PC-9 (cell line): Measurements from ENCODE around the gene BRSK1. TPM values are rescaled to one million over a fixed set of nuclear protein-coding genes. Genes with fewer than 3 reads are reported as not detected.
A peak's percentile ranks its signal among the peaks of the same experiment; 100 is the strongest.

Experiments used
- BruUV-seq: library from RNA; stranded (reverse); fragments of 400-500 nt; replicated peaks from 2 replicates; lab custom pipeline; 2021; lab: Mats Ljungman, UMichigan
- CTCF ChIA-PET: fragments of 300-600 bp; sonication (Branson Sonifier 250); formaldehyde crosslinking; loops from one replicate; lab custom pipeline; 2022; ENCODE audit warnings: antibody characterized with exemption; lab: Charles Lee
- POLR2A ChIA-PET: fragments of 300-600 bp; sonication (Branson Sonifier 250); formaldehyde crosslinking; loops from one replicate; lab custom pipeline; 2022; ENCODE audit warnings: antibody characterized with exemption; ENCODE audit not compliant: unreplicated experiment; lab: Charles Lee
- DNase-seq, 2 experiments: peaks; one replicate each; pipeline versions ENCODE4 v3.0.0 to v3.0.0-alpha.2; 2015 to 2022; ENCODE audit warnings: mixed read lengths in 1 of 2
- H2AFZ ChIP-seq: fragments of 200-600 bp; sonication (generic); 2 replicates; pipeline ENCODE4 v1.8.1; 2017; ENCODE audit warnings: antibody characterized with exemption
- H3F3A ChIP-seq: fragments of 200-600 bp; sonication (generic); 2 replicates; pipeline ENCODE4 v1.8.1; 2017; ENCODE audit warnings: antibody characterized with exemption, mild to moderate bottlenecking, low read depth; ENCODE audit not compliant: insufficient read depth
- H3K27ac ChIP-seq: fragments of 200-600 bp; sonication (generic); 2 replicates; pipeline ENCODE4 v1.6.1; 2016; ENCODE audit warnings: mixed run types
- H3K27me3 ChIP-seq: fragments of 200-600 bp; sonication (generic); 2 replicates; pipeline ENCODE4 v1.6.1; 2016; ENCODE audit warnings: low read depth, mixed run types; ENCODE audit not compliant: insufficient read depth
- H3K36me3 ChIP-seq: fragments of 200-600 bp; sonication (generic); 2 replicates; pipeline ENCODE4 v1.6.1; 2016; ENCODE audit warnings: low read depth, mixed run types
- H3K4me1 ChIP-seq: fragments of 200-600 bp; sonication (generic); replicated peaks from 2 replicates; pipeline ENCODE4 v1.6.1; 2016; ENCODE audit warnings: mixed run types; ENCODE audit not compliant: insufficient read depth
- H3K4me2 ChIP-seq: fragments of 200-600 bp; sonication (generic); 2 replicates; pipeline ENCODE4 v1.6.1; 2017; ENCODE audit warnings: mixed run types
- H3K4me3 ChIP-seq: fragments of 200-600 bp; sonication (generic); 2 replicates; pipeline ENCODE4 v1.6.1; 2016; ENCODE audit warnings: mixed run types
- H3K79me2 ChIP-seq: fragments of 200-600 bp; sonication (generic); 2 replicates; pipeline ENCODE4 v1.6.1; 2017; ENCODE audit warnings: low read depth, mixed run types
- H3K9me2 ChIP-seq: fragments of 200-600 bp; sonication (generic); 2 replicates; pipeline ENCODE4 v1.8.1; 2017; ENCODE audit warnings: mild to moderate bottlenecking; ENCODE audit not compliant: insufficient read depth
- H3K9me3 ChIP-seq: fragments of 200-600 bp; sonication (generic); 2 replicates; pipeline ENCODE4 v1.8.1; 2016; ENCODE audit warnings: low read depth; ENCODE audit not compliant: insufficient read depth
- H4K20me1 ChIP-seq: fragments of 200-600 bp; sonication (generic); 2 replicates; pipeline ENCODE4 v1.8.1; 2017; ENCODE audit not compliant: insufficient read depth
- EZH2 ChIP-seq: fragments of 200-600 bp; sonication (generic); IDR thresholded peaks from 2 replicates; pipeline ENCODE4 v1.8.0; 2017; ENCODE audit warnings: antibody characterized with exemption, low read depth
- intact Hi-C: fragments of 100-400 bp; cut with micrococcal nuclease; formaldehyde crosslinking; loops from one replicate; pipeline ENCODE4 v1.10.0; 2022; ENCODE audit not compliant: unreplicated experiment
- total RNA-seq: library from RNA; stranded (reverse); gene quantifications from 2 replicates; pipeline ENCODE4 v1.2.3, GENCODE V29; 2021
- TF ChIP-seq, protein P1 (sequence below): fragments of 200-600 bp; sonication (generic); conservative IDR thresholded peaks from 2 replicates; pipeline ENCODE4 v1.6.1; 2017; ENCODE audit warnings: mixed run types, antibody characterized with exemption, mild to moderate bottlenecking, moderate library complexity

Gene BRSK1
- total RNA-seq, 1 experiment from 2014 or later, result 6.5 TPM

DNA sequence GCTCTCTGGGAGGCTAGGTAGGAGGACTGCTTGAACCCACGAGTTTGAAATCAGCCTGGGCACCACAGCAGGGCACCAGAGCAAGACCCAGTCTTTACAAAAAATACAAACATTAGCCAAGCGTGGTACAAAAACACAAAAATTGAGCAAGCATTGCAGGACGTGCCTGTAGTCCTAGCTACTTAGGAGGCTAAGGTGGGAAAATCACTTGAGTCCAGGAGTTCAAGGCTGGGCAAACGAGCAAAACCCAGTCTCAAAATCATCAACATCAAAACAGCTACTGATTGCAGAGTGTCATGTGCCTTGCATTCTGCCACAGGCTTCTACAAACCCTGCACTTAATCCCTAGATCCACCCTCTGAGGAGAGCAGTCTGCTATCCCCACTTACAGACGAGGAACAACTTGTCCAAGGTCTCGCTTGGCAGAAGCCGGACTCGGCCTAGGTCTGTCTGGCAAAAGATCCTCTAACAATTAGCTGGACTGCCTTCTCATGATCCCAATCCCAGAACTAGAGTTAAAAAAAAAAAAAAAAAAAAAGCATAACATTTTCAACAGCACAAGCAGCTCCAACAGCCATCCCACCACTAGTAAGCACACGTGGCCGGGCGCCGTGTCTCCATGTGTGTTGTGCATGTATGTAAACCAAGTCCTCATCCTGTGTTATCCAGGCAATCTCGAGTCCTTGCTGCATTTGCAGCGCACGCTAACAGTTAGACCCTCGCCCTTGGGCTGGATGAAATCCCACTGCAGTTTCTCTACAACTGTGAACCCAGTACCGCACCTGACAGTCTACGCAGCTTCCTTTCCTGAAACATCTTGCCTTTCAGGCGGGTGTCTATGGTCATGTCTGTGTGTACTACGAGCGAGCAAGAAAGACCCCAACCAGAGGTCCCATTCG, 27.0 kb upstream of the BRSK1 start:
- no peak overlapping the region for H2AFZ ChIP-seq
- peaks cover 44% of the 10 kb centered on the region for H3F3A ChIP-seq
- no peaks in the 10 kb centered on the region for H3K9me2 ChIP-seq
- peaks cover 68% of the 10 kb centered on the region for H3K79me2 ChIP-seq
- no peaks in the 10 kb centered on the region for H3K36me3 ChIP-seq
- CTCF ChIA-PET, result interaction anchor here (0.6 kb wide), 1 partner anchor 350 kb away, joined by 9 read pairs; no protein-coding TSS in a partner anchor
- no peaks in the 10 kb centered on the region for H3K9me3 ChIP-seq
- peak overlapping the region; percentile 35; the same call in 1 of the 2 replicates for H3K27ac ChIP-seq
- H4K20me1 ChIP-seq, result peaks cover 61% of the 10 kb centered on the region
- intact Hi-C loops, result no loop called here
- H3K4me1 ChIP-seq, result peaks cover 50% of the 10 kb centered on the region
- H3K27me3 ChIP-seq, result no peaks in the 10 kb centered on the region
- DNase-seq, result no peak
- peak overlapping the region; percentile 77 for H3K4me3 ChIP-seq
- TF ChIP-seq, protein P1, sequence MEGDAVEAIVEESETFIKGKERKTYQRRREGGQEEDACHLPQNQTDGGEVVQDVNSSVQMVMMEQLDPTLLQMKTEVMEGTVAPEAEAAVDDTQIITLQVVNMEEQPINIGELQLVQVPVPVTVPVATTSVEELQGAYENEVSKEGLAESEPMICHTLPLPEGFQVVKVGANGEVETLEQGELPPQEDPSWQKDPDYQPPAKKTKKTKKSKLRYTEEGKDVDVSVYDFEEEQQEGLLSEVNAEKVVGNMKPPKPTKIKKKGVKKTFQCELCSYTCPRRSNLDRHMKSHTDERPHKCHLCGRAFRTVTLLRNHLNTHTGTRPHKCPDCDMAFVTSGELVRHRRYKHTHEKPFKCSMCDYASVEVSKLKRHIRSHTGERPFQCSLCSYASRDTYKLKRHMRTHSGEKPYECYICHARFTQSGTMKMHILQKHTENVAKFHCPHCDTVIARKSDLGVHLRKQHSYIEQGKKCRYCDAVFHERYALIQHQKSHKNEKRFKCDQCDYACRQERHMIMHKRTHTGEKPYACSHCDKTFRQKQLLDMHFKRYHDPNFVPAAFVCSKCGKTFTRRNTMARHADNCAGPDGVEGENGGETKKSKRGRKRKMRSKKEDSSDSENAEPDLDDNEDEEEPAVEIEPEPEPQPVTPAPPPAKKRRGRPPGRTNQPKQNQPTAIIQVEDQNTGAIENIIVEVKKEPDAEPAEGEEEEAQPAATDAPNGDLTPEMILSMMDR, result no peak
- no peak for TF ChIP-seq EZH2
- H3K4me2 ChIP-seq, result peak overlapping the region; percentile 97
- POLR2A ChIA-PET, result interaction anchor here (1.5 kb wide), 1 partner anchor 90 kb away, joined by 7 read pairs; no protein-coding TSS in a partner anchor
- TSS peak; percentile 23 for BruUV-seq

DNA sequence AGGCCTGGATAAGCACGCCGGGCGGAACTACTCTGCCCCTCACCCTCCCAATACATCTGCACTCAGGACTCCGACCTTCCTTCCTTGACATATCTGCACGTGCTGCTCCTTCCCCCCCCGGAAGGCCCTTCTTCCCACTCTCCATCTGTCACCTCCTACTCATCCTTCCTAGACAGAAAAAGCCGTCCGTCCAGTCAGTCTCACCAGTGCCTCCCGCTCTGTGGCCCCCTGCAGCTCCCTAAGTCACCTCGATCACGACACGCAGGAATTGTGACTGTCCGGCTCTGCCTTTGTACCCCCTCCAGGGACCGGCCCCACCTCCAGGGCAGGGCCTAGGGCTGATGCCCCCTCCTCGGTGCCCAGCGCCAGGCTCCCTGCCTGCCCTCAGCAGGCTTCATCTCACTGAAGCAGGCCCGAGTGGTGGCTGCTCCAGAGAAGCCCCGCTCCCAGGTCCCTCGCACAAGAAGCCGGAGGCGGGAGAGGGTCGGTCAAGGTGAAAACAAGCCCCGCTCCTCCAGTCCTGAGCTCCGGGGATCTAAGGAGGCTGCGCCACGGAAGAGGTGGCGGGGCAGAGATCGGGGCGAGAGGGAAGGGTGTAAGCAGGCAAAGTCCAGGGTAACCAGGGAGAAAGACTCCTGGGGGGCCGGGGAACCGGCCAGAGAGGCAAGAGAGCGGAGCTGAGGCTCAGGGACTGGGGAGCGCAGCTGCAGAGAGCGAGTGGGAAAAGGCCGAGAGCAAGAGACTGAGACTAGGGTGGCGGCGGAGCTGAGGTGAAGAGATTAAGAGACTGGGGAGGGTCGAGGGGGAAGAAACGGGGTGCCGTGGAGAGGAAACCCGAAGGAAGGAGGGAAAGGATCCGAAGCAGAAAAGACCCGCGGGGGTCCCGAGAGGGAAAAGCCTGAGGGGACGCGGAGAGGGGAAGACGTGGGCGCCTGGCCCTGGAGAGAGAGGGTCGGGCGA, 26.1 kb upstream of the BRSK1 start:
- Histone ChIP-seq H3K9me3 (no peaks in the 10 kb centered on the region), H3K4me1 (peaks cover 42% of the 10 kb centered on the region), H3K36me3 (no peaks in the 10 kb centered on the region), H3K4me2 (peak overlapping the region; percentile 97), H3F3A (peaks cover 35% of the 10 kb centered on the region), H2AFZ (no peak overlapping the region), H3K79me2 (peaks cover 59% of the 10 kb centered on the region), H3K9me2 (no peaks in the 10 kb centered on the region), H3K27ac (no peak overlapping the region), H3K4me3 (peak overlapping the region; percentile 77), H4K20me1 (peaks cover 51% of the 10 kb centered on the region), H3K27me3 (no peaks in the 10 kb centered on the region)
- BruUV-seq, result no TSS peak
- intact Hi-C loops, result no loop called here
- ChIA-PET CTCF (no interaction called here), POLR2A (interaction anchor here (0.5 to 0.7 kb wide), 2 partner anchors 73 to 91 kb away, joined by 3 to 4 read pairs; no protein-coding TSS in a partner anchor)
- peak in 1 of 2 experiments; percentile 27 for DNase-seq
- TF ChIP-seq EZH2, result no peak
- TF ChIP-seq, protein P1, result no peak

DNA sequence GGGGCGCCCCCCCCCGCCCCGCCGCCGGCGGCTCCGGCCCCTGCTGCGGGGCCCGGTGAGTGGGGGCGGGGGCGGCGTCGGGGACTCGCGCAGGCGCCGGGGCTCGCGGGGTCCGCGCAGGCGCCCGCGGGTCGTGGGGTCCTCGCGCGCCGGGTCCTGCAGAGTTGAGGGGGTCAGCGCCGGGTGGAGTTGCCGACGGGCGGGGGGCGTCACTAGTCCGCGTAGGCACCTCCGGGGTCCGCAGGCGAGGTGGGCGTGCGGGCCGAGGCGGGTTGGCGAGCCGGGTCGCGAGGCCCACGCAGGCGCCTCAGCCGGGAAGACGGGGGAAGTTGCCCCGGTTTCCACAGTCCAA, 25.3 kb upstream of the BRSK1 start:
- DNase-seq, result no peak
- ChIA-PET CTCF (interaction anchor here (1.1 to 1.6 kb wide), 3 partner anchors 42 to 125 kb away, joined by 3 to 6 read pairs (median 5); partner anchors contain the start of gene TMEM238), POLR2A (interaction anchor here (0.5 to 1.3 kb wide), 9 partner anchors 19 to 788 kb away, joined by 3 to 18 read pairs (median 5); partner anchors contain the start of genes DNAAF3 and HSPBP1)
- H3F3A ChIP-seq, result peaks cover 33% of the 10 kb centered on the region
- H3K79me2 ChIP-seq, result peaks cover 52% of the 10 kb centered on the region
- intact Hi-C loops, result no loop called here
- H3K9me2 ChIP-seq, result no peaks in the 10 kb centered on the region
- peaks cover 42% of the 10 kb centered on the region for H3K4me1 ChIP-seq
- no peaks in the 10 kb centered on the region for H3K36me3 ChIP-seq
- H3K4me2 ChIP-seq, result peak overlapping the region; percentile 97
- no peaks in the 10 kb centered on the region for H3K9me3 ChIP-seq
- BruUV-seq, result no TSS peak
- peak overlapping the region; percentile 77 for H3K4me3 ChIP-seq
- H3K27ac ChIP-seq, result peak overlapping the region; percentile 38; the same call in 1 of the 2 replicates
- no peaks in the 10 kb centered on the region for H3K27me3 ChIP-seq
- H2AFZ ChIP-seq, result peak overlapping the region; percentile 87
- peaks cover 44% of the 10 kb centered on the region for H4K20me1 ChIP-seq
- TF ChIP-seq, protein P1, result no peak
